GM13977 (cell line): Measurements from ENCODE around the gene PTPRM.
"Not testable (repeated sequence)": the region's sequence is repeated elsewhere in the genome, so short reads cannot be mapped to it uniquely, and the experiment has no call there.

Experiments
- DNase-seq: peaks from one replicate; pipeline ENCODE4 v3.0.0; 2012; ENCODE audit warnings: low spot score
- in situ Hi-C: fragments of 300-500 bp; cut with MboI; formaldehyde crosslinking; loops from one replicate; pipeline ENCODE4 v1.12.0; 2022; ENCODE audit warnings: low sequenced_read_pairs, low pct_unique_long_range_greater_than_20kb, mixed read lengths, inconsistent platforms; ENCODE audit not compliant: unreplicated experiment
- TF ChIP-seq, protein P1 (sequence below): IDR thresholded peaks from 2 replicates; pipeline ENCODE4 v1.5.1; 2012; ENCODE audit warnings: mild to moderate bottlenecking, control low read depth; ENCODE audit not compliant: insufficient read depth; ENCODE audit errors: extremely low read depth, missing control alignments

Gene PTPRM

DNA sequence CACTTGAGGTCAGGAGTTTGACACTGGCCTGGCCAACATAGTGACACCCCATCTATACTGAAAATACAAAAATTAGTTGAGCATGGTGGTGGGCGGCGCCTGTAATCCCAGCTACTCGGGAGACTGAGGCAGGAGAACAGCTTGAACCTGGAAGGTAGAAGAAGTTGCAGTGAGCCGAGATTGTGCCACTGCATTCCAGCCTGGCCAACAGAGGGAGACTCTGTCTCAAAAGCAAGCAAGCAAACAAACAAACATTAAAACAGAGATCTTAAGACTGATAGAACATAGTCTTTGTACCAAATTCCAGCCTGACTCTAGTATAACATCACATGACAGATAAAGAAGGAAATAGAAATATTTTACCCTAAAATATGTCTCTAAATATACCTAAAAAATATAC lies 168.1 kb downstream of the PTPRM start:
- no peak for DNase-seq
- TF ChIP-seq, protein P1, sequence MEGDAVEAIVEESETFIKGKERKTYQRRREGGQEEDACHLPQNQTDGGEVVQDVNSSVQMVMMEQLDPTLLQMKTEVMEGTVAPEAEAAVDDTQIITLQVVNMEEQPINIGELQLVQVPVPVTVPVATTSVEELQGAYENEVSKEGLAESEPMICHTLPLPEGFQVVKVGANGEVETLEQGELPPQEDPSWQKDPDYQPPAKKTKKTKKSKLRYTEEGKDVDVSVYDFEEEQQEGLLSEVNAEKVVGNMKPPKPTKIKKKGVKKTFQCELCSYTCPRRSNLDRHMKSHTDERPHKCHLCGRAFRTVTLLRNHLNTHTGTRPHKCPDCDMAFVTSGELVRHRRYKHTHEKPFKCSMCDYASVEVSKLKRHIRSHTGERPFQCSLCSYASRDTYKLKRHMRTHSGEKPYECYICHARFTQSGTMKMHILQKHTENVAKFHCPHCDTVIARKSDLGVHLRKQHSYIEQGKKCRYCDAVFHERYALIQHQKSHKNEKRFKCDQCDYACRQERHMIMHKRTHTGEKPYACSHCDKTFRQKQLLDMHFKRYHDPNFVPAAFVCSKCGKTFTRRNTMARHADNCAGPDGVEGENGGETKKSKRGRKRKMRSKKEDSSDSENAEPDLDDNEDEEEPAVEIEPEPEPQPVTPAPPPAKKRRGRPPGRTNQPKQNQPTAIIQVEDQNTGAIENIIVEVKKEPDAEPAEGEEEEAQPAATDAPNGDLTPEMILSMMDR: no peak
- in situ Hi-C loops: no loop called here

DNA sequence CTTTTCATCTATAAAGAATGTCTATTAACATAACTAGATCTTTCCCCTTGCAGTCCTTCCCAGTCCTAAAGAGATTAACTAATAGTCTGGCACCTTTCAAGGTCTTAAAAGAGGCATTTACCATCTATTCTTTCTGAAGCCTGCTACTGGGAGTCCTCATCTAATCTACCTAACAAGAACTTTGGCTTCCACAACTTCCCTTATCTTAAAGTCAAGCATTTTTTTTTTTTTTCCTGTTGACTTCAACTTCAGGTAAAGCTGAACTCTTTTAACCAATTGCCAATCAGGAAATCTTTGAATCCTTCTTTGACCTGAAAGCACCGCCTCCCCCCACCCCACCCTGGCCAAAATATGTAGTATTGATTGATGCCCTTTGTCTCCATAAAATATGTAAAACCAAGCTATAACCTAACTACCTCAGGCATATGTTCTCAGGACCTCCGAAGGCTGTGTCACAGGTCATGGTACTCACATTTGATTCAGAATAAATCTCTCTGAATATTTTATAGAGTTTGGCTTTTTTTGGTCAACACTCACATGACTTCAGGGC lies 168.6 kb downstream of the PTPRM start:
- no peak for DNase-seq
- TF ChIP-seq, protein P1: no peak
- in situ Hi-C loops: no loop called here

DNA sequence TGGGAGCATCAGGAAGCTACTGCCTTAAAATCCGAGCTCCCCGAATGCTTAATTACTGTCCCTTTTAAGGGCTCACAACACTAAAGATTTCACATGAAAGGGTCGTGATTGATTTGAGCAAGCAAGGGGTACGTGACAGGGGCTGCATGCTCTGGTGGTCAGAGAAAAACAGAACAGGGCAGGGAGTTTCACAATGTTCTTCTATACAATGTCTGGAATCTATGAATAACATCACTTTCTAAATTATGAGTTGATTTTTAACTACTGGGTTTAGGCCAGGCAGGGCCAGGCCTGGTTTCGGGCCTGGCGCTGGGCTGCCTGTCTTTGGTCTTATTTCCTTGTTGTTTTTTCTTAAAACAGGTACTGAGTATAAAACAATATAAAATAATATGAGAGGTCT lies 169.4 kb downstream of the PTPRM start:
- in situ Hi-C loops, DNase-seq: not testable (repeated sequence)

DNA sequence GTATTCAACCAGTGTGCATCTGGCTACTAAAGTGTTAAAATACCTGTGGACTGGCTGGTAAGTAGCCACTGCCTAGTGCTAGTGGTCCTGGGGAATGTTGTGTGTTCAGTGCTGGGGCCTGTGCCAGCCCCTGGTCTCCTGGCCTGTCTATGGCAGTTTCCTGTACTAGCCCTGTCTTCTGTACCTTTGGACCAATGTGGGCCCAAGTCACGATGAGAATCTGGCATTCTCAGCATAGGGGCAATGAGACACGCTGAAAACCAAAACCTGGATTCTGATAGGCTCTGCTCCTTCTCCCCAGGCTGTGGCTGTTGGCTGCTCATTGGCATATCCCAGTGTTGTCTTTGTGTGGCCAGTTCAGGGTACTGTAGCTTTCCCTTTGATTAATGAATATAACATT lies 170.4 kb downstream of the PTPRM start:
- in situ Hi-C loops: no loop called here
- TF ChIP-seq, protein P1: no peak
- DNase-seq: no peak

DNA sequence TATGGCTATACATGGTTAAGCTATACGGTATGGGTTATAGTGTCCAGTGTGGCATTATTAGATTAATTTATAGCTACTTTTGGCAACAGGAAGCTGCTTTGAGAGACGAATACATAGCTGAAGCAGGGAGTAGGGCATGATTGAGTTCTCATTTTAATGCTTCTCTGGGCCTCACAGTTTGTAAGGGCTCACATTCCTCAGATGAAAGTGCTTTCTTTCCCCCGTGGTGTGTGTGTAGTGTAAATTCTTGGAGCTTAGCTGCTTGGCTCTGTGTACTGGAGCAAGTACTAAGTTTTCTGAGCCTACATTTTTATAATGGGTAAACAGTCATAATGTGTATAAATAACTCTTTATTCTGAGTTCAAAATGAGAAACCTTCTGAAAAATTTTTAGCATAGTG lies 173.7 kb downstream of the PTPRM start:
- TF ChIP-seq, protein P1: no peak
- in situ Hi-C loops: no loop called here
- DNase-seq: no peak

DNA sequence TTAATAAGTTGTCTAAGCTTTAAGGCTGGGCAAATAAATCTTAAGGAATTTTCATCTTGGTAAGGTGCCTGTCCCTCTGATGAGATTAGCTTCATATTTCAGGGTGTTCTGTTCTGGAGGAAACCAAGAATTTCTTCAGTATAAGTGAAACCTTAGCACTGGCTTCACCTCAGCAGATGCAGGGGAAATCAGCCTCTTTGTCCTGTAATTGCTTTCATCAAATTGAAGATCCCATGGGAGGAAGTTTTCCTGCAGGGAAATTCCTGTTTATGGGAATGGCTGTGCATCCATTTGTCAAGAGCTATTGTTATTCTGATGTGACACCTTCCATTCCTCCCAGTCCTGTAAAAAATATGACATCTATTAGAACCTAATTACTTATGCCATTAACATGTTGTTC lies 174.5 kb downstream of the PTPRM start:
- DNase-seq: no peak
- TF ChIP-seq, protein P1: no peak
- in situ Hi-C loops: no loop called here

DNA sequence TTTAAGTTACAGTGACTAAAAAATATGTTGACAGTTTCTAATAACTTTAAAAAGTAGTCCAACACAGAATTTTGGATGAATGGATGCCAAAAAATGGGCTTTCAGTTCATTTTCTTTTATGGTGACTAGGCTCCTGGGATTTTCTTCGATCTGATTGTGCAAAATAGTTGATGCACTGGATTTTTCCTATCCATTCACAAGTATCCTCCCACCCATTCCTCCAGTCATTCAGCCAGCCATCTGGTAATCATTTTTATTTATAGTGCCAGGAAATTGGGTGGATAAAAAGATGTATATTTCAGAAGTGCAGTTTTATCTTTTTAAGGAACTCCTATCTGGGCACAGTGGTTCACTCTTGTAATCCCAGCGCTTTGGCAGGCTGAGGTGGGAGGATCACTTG lies 175.1 kb downstream of the PTPRM start:
- no peak for DNase-seq
- in situ Hi-C loops: no loop called here
- TF ChIP-seq, protein P1: no peak
